ENCODE results near the gene ZFP69B.

DNA sequence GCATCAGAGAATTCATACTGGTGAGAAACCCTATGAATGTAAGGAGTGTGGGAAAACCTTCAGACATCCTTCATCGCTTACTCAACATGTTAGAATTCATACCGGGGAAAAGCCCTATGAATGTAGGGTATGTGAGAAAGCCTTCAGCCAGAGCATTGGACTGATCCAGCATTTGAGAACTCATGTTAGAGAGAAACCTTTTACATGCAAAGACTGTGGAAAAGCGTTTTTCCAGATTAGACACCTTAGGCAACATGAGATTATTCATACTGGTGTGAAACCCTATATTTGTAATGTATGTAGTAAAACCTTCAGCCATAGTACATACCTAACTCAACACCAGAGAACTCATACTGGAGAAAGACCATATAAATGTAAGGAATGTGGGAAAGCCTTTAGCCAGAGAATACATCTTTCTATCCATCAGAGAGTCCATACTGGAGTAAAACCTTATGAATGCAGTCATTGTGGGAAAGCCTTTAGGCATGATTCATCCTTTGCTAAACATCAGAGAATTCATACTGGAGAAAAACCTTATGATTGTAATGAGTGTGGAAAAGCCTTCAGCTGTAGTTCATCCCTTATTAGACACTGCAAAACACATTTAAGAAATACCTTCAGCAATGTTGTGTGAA, 12.8 kb downstream of the ZFP69B start:
- TF ChIP-seq, protein P1, sequence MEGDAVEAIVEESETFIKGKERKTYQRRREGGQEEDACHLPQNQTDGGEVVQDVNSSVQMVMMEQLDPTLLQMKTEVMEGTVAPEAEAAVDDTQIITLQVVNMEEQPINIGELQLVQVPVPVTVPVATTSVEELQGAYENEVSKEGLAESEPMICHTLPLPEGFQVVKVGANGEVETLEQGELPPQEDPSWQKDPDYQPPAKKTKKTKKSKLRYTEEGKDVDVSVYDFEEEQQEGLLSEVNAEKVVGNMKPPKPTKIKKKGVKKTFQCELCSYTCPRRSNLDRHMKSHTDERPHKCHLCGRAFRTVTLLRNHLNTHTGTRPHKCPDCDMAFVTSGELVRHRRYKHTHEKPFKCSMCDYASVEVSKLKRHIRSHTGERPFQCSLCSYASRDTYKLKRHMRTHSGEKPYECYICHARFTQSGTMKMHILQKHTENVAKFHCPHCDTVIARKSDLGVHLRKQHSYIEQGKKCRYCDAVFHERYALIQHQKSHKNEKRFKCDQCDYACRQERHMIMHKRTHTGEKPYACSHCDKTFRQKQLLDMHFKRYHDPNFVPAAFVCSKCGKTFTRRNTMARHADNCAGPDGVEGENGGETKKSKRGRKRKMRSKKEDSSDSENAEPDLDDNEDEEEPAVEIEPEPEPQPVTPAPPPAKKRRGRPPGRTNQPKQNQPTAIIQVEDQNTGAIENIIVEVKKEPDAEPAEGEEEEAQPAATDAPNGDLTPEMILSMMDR (optimal IDR thresholded peaks at IDR 0.05 in 1 of 3, IDR thresholded peaks at IDR 0.05 in 1 of 3, conservative IDR thresholded peaks at IDR 0.05 in 1 of 3; ENCODE audit: extremely low read depth in 1 of 3, insufficient read depth in 2 of 3, low read length in 3 of 3): no peak
- TF ChIP-seq EZH2 (IDR thresholded peaks at IDR 0.05; ENCODE audit: low read length): no peak

All from keratinocyte (primary cell).